HPDE6-E6E7 (cell line): ENCODE results near the gene LGALS13.
"Not testable (repeated sequence)": the region's sequence is repeated elsewhere in the genome, so short reads cannot be mapped to it uniquely, and the experiment has no call there.

ENCODE experiments used
- DNase-seq: peaks from one replicate; pipeline ENCODE4 v3.0.0; 2011; ENCODE audit warnings: missing footprints; ENCODE audit errors: extremely low spot score

Gene LGALS13

GRCh38 chr19:39617745-39618144 is 15.4 kb downstream of the LGALS13 start:
- no peak for DNase-seq

DNA sequence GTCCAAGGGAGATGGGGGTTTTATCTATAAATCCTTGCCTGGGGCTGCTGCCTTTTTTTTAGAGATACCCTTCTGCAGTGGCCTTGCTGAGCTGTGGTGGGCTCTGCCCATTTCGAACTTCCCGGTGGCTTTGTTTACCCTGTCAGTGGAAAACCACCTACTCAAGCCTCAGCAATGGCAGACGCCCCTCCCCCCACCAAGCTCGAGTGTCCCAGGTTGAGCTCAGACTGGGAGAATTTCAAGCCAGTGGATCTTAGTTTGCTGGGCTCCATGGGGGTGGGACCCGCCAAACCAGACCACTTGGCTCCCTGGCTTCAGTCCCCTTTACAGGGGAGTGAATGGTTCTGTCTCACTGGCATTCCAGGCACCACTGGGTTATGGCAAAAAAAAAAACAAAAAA is 21.6 kb downstream of the LGALS13 start:
- DNase-seq: no peak

- DNase-seq: not testable (repeated sequence)
Observed at GRCh38 chr19:39627631-39628030, 25.3 kb downstream of the LGALS13 start.

DNA sequence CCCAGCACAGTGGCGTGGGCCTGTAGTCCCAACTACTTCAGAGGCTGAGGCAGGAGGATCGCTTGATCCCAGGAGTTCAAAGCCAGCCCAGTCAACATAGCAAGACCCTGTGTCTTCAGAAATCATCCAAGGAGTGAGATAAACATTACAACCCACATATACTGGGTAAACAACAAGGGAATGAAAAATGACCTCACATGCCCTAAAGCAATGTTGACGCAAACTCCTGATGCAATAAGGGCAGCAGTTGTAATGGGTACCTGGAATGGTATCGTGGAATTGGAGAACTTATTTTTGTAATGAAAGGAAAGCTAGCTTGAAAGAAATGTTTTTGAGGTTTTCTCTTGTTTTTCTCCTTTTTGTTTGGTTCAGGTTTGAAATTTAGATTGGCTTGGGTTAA is 28.9 kb downstream of the LGALS13 start:
- no peak for DNase-seq

DNA sequence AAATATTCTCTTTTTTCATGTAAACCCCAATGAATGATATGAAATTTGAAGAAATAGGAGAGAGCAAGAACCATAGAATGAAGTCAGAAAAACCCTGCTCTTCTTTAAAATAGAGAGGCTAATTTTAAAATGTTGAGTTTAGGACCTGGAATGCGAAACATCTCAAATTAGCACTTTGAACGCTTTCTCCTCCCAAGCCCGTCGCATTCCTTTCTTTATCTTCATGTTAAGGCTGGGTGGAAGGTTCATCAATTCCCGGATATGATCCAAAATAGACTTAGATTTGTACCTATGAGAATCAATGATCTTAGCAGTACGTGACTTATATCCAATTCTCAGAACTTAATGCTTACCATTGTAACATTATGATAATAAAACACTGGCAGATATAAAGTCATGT is 29.3 kb downstream of the LGALS13 start:
- no peak for DNase-seq

DNA sequence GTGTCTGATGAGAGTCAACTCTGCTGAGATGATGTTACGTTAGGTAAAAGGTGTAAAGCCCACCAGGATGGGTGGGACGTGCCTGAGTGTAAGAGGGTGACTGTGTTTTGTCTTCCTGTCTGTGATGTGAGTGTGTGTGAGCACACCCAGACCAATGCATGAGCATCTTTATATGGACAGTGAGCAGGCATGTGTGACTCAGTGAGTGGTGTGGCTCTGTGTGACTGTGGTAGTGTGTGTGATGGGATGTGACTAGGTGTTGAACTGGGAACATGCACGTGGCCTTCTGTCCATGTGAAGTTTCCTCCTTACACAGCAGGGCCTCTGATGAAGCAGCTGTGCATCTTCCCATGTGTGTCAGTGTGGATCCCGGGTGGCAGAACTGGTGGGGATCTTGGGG is 35.6 kb downstream of the LGALS13 start:
- no peak for DNase-seq

DNA sequence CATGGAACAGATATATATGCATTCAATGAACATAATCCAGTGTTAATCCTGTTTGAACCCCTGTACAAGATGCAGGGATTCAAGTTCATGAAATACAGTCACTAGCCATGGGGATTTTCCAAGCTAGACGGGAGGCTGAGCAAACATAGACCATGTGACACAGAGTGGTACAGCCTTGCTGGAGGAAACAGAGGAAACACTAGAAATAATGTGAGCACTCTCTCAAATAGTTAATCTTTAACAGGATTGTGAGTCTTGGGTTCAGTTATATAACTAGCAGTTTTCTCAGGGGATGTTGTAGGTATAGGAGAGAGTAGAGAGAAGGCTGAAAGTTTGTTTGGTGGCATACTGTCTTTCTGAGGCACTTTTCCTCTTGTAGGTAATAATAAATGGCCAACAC is 39.4 kb downstream of the LGALS13 start:
- DNase-seq: no peak

DNA sequence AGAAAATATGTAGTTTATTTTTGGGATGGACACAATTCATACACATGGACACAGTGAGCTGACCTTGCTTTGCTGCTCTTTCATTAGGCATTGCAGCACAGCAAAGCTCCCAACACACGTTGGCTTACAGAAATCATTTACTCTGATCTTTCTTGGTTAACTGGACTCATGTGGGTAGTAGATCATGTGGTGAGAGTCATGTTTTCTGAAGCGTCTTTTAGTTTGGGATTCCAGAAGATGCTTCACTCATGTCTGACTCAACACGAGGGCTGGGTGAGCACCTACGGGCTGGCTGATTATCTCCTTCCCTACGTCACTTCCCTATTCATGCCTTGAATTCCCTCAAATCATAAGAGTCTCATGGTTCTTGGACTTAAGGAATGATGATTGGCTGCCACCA is 41.3 kb downstream of the LGALS13 start:
- no peak for DNase-seq

GRCh38 chr19:39645800-39646411 is 43.6 kb downstream of the LGALS13 start:
- no peak for DNase-seq

- no peak for DNase-seq
Observed at GRCh38 chr19:39647918-39648317, 45.6 kb downstream of the LGALS13 start.

DNA sequence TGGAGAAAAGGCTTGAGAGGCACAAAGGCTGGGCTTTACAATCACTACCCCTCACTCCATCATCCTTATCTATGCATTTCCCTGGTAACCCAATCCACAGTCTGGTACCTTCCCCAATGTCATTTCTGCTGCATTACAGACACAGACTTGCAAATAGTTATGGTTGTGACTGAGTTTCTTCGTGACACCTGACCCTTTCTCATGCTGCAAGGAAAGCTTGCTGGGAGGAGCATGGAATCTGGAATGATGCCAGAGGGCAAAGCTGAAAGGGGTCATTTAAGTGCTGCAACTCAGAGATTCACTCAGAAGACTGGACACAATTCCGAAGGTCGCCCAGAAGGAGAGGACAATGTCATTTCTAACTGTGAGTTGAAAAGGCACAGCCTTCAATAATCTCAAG is 53.3 kb downstream of the LGALS13 start, which contains the start of gene LGALS16:
Gene LGALS16 (plus strand): TSS at position 301 of the 400 bp plus-strand sequence. CDS start 49 bp downstream, at position 350.
- no peak for DNase-seq
